Stimulated activated effector memory CD8-positive, alpha-beta T cell treated with anti-CD3 and anti-CD28 coated beads, Interleukin-12 subunit alpha, Interleukin-12 subunit beta, amount 100 ng/mL, for 72 hours (primary cell): ENCODE measurements around the gene PUSL1.

Experiments
- ATAC-seq: fragments of 150-1000 bp; cut with Tn5 transposase; 2 replicates; pipeline ENCODE4 v1.10.0; 2021
- DNase-seq, 2 donors: peaks; one replicate each; pipeline ENCODE4 v3.0.0; 2021 to 2022; ENCODE audit warnings: low spot score in 2 of 2
- H3K27ac Mint-ChIP-seq: one replicate; pipeline ENCODE4 v1.8.0; 2022; ENCODE audit warnings: mild to moderate bottlenecking, mixed read lengths
- H3K36me3 Mint-ChIP-seq: one replicate; pipeline ENCODE4 v1.8.0; 2022; ENCODE audit warnings: mild to moderate bottlenecking, mixed read lengths
- H3K4me1 Mint-ChIP-seq: one replicate; pipeline ENCODE4 v1.8.0; 2022; ENCODE audit warnings: mixed read lengths
- H3K4me3 Mint-ChIP-seq: one replicate; pipeline ENCODE4 v1.8.0; 2022; ENCODE audit warnings: mild to moderate bottlenecking, mixed read lengths
- H3K9me3 Mint-ChIP-seq: one replicate; pipeline ENCODE4 v1.8.0; 2022; ENCODE audit warnings: mixed read lengths

Gene PUSL1

DNA sequence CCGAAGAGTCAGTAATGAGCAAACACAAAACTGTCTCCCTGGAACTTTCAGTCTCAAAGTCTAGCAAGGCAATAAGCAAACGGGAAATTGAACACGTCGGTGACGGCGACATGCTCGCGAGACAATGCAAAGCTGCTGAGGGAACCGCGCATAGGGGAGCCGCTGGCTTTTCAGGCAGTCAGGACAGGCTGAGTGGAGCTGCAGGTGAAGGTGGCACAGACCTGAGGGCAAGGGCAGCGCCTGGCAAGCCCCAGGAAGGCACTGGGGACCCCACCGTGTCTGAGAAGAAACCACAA is 11.2 kb downstream of the PUSL1 start:
- H3K4me1 Mint-ChIP-seq, result peaks cover 27% of the 10 kb centered on the region
- ATAC-seq (no peak), DNase-seq (no peak)
- H3K4me3 Mint-ChIP-seq, result no peak overlapping the region
- peaks cover 63% of the 10 kb centered on the region for H3K36me3 Mint-ChIP-seq
- peak overlapping the region; percentile 78 for H3K27ac Mint-ChIP-seq
- H3K9me3 Mint-ChIP-seq, result no peaks in the 10 kb centered on the region

DNA sequence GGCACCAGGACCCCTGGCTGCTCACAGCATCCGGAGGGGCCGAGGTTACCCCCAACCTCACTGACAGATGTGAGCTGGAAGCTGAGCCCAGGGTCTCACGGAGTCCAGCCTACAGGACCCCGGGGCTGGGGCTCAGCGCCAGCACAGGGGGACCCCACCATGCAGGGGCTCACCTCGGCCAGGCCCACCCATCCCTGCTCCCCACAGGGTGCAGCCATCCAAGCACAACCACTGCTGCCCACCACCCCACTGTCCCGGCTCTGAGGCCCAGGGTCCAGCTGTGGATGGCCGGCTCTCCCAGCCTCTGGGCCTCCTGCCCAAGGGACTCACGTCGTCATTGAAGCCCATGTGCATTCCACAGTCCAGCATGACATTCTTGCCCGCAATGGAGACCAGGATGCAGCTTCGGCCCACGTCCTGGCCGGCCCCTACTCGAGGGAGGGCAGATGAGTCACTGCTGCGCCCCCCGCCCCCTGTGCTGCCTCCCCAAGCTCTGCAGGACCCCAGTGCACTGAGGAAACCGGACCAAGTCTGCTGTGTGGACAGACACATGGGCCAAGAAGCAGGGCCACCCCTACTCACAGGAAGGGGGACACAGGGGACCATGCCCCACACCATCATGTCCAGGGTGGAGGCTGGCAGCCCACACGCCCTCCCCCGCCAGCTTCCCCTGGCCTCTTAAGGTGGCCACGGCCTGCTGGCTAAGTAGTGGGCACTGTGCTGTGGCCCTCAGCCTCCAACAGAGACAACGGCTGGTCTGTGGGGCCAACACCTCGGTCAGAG is 12.5 kb downstream of the PUSL1 start:
- DNase-seq (no peak), ATAC-seq (no peak)
- no peak overlapping the region for H3K27ac Mint-ChIP-seq
- H3K9me3 Mint-ChIP-seq, result no peaks in the 10 kb centered on the region
- no peak overlapping the region for H3K4me3 Mint-ChIP-seq
- peaks cover 27% of the 10 kb centered on the region for H3K4me1 Mint-ChIP-seq
- peaks cover 52% of the 10 kb centered on the region for H3K36me3 Mint-ChIP-seq

DNA sequence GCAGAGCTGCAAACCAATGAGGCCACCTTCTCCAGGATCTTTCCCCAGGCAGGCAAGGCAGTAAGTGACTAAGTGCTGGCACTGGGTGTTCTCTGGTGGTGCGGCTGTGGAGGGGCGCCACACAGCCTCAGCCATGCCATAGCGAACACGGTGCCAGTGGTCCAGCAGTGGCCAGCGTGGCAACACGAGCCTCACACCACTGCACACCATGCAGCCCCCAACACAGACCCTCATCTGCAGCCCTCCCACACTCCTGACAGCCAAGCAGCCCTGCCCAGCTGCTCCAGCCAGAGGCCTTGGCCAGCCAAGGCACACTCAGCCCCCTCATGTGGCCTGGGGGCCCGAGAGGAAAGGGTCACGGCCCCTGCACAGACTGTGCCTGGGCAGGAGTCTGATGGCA is 13.1 kb downstream of the PUSL1 start:
- Mint-ChIP-seq H3K9me3 (no peaks in the 10 kb centered on the region), H3K27ac (no peak overlapping the region), H3K36me3 (peaks cover 46% of the 10 kb centered on the region), H3K4me1 (peaks cover 33% of the 10 kb centered on the region), H3K4me3 (no peak overlapping the region)
- no peak for DNase-seq
- ATAC-seq, result no peak

DNA sequence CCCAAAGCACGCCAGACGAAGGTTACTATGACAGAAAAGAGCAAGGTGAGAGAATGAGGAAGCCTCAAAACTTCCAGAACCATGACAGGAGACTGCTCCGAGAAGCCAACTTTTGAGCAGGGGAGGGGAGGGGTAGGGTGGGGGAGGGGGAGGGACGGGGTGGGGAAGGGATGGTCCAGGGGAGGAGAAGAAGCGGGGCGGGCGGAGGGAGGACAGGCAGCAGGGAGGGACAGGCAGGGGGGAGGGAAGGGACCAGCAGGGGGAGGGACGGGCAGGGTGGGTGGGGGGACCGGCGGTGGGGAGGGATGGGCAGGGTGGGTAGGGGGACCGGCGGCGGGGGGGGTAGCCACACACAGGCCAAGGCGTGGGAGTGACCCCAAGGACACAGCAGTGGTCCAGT is 14.0 kb downstream of the PUSL1 start:
- H3K36me3 Mint-ChIP-seq, result peaks cover 37% of the 10 kb centered on the region

DNA sequence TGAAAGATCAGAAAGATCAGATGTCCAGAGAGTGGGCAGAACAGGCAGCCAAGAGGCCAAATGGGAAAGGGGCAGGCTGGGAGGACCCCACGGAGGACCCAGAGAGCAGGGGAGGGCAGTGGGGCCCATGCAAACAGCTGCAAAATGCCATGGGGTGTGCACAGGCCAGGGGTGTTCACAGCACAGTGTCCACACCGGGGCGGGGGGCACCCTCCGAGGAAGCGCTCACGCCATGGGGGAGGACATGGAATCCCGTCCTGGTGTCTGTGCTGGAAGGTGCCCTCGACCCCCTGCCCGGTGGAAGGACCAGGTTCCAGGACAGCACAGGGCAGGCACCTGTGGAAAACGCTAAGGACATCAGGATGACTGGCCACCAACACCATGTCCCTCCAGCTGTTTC is 14.6 kb downstream of the PUSL1 start:
- H3K4me1 Mint-ChIP-seq, result peaks cover 33% of the 10 kb centered on the region
- peaks cover 31% of the 10 kb centered on the region for H3K36me3 Mint-ChIP-seq
- H3K27ac Mint-ChIP-seq, result no peak overlapping the region

More for the DNA sequence above, 14.0 kb downstream of the PUSL1 start:
- Mint-ChIP-seq H3K4me3 (peak overlapping the region; percentile 83), H3K27ac (peak overlapping the region; percentile 82), H3K4me1 (peaks cover 33% of the 10 kb centered on the region), H3K9me3 (no peaks in the 10 kb centered on the region)
- ATAC-seq, result no peak
- DNase-seq, result no peak

DNA sequence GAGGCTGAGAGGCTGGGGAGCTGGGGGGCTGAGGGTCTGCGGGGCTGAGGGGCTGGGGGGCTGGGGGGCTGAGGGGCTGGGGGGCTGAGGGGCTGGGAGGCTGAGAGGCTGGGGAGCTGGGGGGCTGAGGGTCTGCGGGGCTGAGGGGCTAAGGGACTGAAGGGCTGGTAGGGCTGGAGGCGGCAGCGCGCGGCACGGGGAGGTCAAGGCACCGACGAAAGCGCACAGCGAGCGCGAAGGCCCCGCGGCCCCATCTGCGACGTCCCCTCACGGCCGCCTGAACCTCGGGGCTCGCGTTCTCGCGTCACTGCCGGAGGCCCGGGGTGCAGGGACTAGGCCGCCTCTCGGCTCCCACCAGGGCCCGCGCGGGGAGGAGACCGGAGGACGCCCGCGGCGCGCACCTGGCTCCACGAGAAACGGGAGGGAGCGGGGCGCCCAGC is 15.7 kb downstream of the PUSL1 start:
- peaks cover 20% of the 10 kb centered on the region for H3K36me3 Mint-ChIP-seq
- ATAC-seq, result peak; percentile 50
- peaks cover 33% of the 10 kb centered on the region for H3K4me1 Mint-ChIP-seq
- peak overlapping the region; percentile 91 for H3K27ac Mint-ChIP-seq
- no peaks in the 10 kb centered on the region for H3K9me3 Mint-ChIP-seq
- peak overlapping the region; percentile 83 for H3K4me3 Mint-ChIP-seq
- no peak for DNase-seq

More for the DNA sequence above, 14.6 kb downstream of the PUSL1 start:
- DNase-seq (no peak), ATAC-seq (no peak)
- Mint-ChIP-seq H3K4me3 (peak overlapping the region; percentile 83), H3K9me3 (no peaks in the 10 kb centered on the region)

DNA sequence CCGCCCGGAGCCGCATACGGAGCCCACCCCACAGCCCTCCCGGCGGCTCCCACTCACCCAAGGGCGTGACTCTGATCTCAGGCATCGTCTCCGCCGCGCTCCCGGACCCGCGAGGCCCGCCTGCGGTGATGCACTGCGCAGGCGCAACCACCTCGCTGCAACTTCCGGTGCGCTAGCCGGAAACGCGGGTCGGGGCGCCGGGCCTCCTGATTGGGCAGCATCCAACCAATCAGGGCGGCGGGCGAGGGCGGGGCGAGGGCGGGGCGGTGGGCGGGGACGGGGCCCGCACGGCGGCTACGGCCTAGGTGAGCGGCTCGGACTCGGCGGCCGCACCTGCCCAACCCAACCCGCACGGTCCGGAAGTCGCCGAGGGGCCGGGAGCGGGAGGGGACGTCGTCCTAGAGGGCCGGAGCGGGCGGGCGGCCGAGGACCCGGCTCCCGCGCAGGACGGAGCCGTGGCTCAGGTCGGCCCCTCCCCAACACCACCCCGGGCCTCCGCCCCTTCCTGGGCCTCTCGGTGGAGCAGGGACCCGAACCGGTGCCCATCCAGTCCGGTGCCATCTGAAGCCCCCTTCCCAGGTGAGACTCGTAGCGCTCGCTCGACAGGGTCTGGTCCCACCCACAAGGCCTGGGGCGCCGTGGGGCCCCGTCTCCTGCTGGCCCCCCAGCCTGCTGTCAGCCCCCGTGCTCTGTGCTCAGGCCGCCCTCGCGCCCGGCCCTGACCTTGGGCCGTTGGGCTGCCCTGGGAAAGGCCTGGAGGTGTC is 16.3 kb downstream of the PUSL1 start, which contains the start of the genes CPTP and INTS11:
Gene CPTP (plus strand): TSS at position 279 of the 764 bp plus-strand sequence. CDS start 2,109 bp downstream, outside the sequence.
Gene INTS11 (minus strand): TSS at position 137 of the 764 bp plus-strand sequence. CDS start 52 bp downstream, at position 85.
- Mint-ChIP-seq H3K36me3 (peaks cover 14% of the 10 kb centered on the region), H3K4me3 (peak within 1 kb of the TSS; percentile 83), H3K4me1 (peaks cover 35% of the 10 kb centered on the region), H3K27ac (peak within 1 kb of the TSS; percentile 91), H3K9me3 (no peaks in the 10 kb centered on the region)
- DNase-seq (peak; percentile 93 to 96), ATAC-seq (peak; percentile 87)

DNA sequence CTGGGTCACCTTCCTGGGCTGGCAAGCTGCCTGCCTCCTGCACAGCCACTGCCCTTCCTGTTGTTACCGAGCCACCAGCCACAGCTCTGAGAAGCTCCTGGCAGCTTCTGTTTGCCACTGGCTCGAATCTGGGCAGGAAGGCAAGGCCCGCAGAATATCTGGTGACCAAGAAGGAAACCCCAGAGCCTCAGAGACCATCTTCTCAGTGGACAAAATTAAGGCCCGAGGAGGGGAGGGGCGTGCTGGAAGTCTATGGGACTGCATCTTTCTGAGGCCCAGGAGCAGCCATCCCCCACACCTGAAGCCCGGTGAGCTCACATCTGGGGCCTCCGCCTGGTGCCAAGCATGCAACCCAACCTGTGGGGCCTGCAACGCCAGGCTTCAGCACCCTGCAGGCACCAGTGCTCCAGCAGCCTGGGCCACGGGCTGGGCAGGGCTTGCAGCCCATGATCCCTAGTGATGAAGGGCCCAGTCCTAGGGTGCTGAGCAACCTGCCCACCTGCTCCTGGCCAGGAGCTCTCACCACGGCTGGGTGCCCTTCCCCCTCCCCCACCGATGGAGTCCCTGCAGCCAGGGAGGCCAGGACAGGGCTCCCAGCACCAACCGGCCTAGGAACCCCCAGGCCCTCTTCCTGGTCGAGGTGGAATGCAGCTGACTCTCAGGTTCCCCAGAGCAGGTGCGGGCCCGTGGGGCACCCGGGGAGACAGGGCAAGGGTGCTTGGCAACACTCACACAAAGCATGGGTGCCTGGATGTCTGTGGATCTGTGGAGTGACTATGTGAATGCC is 17.1 kb downstream of the PUSL1 start:
- Mint-ChIP-seq H3K4me1 (peaks cover 39% of the 10 kb centered on the region), H3K27ac (peak overlapping the region; percentile 91), H3K9me3 (no peaks in the 10 kb centered on the region), H3K4me3 (peak overlapping the region; percentile 83), H3K36me3 (peaks cover 7% of the 10 kb centered on the region)
- ATAC-seq (no peak), DNase-seq (no peak)

DNA sequence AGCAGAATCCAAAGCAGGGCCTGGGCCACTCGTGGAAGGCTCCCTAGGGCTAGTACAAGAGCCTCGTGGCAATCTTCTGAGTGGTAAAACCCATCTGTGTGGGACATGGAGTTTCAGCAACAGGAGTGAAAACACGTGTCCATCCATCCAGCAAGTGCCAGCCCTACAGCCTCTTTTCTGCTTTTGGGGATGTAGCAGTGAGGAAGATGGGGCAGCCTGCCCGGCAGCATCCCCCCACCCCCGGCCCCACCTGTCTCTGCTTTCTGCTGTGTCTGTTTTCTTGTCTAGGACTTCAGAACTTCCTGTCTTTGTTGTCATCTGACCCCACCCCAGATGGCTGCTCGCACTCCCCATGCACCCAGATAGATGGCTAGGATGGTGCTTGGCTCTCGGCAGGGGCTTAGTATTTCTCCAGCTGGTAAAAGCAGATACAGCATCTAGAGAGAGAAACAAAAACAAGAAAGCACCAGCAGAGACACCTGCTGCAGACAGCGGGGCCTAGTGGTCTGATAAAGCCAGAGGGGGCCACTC is 17.7 kb downstream of the PUSL1 start:
- H3K4me1 Mint-ChIP-seq, result peaks cover 39% of the 10 kb centered on the region
- ATAC-seq (no peak), DNase-seq (no peak)
- H3K4me3 Mint-ChIP-seq, result peak overlapping the region; percentile 83
- peaks cover 6% of the 10 kb centered on the region for H3K36me3 Mint-ChIP-seq
- H3K9me3 Mint-ChIP-seq, result no peaks in the 10 kb centered on the region
- H3K27ac Mint-ChIP-seq, result peak overlapping the region; percentile 91

DNA sequence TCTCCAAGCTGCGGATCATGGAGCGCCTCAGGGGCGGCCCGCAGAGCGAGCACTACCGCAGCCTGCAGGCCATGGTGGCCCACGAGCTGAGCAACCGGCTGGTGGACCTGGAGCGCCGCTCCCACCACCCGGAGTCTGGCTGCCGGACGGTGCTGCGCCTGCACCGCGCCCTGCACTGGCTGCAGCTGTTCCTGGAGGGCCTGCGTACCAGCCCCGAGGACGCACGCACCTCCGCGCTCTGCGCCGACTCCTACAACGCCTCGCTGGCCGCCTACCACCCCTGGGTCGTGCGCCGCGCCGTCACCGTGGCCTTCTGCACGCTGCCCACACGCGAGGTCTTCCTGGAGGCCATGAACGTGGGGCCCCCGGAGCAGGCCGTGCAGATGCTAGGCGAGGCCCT is 18.9 kb downstream of the PUSL1 start:
- Mint-ChIP-seq H3K36me3 (peaks cover 6% of the 10 kb centered on the region), H3K9me3 (no peaks in the 10 kb centered on the region), H3K4me3 (no peak overlapping the region), H3K4me1 (peaks cover 34% of the 10 kb centered on the region), H3K27ac (no peak overlapping the region)
- ATAC-seq (no peak), DNase-seq (no peak)

DNA sequence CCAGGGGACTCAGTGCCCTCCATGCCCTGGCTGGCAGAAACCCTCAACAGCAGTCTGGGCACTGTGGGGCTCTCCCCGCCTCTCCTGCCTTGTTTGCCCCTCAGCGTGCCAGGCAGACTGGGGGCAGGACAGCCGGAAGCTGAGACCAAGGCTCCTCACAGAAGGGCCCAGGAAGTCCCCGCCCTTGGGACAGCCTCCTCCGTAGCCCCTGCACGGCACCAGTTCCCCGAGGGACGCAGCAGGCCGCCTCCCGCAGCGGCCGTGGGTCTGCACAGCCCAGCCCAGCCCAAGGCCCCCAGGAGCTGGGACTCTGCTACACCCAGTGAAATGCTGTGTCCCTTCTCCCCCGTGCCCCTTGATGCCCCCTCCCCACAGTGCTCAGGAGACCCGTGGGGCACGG is 19.9 kb downstream of the PUSL1 start:
- peaks cover 6% of the 10 kb centered on the region for H3K36me3 Mint-ChIP-seq
- peaks cover 24% of the 10 kb centered on the region for H3K4me1 Mint-ChIP-seq

DNA sequence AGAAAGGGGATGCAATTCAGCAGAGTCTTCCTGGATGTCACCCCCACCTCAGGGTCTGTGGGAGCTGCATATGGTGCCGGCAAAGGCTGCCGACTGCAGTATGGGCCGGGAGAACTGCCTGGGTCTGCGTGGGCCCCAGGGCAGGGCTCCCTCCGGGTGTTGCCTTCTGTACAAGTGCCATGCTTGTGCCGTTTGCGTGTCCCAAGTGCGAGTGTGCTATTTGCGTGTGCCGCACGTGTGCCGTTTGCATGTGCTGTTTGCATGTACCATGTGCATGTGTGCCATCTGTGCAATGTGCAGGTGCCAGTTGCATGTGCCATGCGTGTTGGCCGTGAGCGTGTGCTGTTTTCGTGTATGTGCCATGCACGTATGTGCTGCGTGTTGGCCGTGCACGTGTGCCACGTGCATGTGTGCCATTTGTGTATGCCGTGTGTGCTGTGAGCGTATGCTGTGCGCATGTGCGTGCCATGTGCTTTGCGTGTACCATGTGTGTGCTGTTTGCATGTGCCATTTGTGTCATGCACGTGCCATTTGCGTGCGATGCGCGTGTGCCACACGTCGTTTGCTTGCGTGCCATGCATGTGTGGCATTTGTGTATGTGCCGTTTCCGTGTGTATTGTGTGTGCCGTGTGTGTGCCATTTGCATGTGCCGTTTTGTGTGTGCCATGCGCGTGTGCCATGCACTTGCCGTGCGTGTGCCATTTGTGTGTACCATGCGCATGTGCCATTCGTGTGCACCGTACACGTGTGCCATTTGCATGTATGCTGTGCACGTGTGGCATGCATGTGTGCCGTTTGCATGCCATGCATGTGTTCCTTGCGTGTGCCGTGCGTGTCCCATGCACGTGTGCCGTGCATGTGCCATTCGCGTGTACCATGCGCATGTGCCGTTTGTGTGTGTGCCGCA is 21.2 kb downstream of the PUSL1 start:
- H3K27ac Mint-ChIP-seq, result no peak overlapping the region
- H3K36me3 Mint-ChIP-seq, result peaks cover 2% of the 10 kb centered on the region
- DNase-seq (no peak), ATAC-seq (no peak)
- H3K4me1 Mint-ChIP-seq, result peaks cover 18% of the 10 kb centered on the region
- no peaks in the 10 kb centered on the region for H3K9me3 Mint-ChIP-seq
- no peak overlapping the region for H3K4me3 Mint-ChIP-seq

More for the DNA sequence above, 19.9 kb downstream of the PUSL1 start:
- no peak for ATAC-seq
- no peak overlapping the region for H3K27ac Mint-ChIP-seq
- no peaks in the 10 kb centered on the region for H3K9me3 Mint-ChIP-seq
- no peak for DNase-seq
- H3K4me3 Mint-ChIP-seq, result no peak overlapping the region

DNA sequence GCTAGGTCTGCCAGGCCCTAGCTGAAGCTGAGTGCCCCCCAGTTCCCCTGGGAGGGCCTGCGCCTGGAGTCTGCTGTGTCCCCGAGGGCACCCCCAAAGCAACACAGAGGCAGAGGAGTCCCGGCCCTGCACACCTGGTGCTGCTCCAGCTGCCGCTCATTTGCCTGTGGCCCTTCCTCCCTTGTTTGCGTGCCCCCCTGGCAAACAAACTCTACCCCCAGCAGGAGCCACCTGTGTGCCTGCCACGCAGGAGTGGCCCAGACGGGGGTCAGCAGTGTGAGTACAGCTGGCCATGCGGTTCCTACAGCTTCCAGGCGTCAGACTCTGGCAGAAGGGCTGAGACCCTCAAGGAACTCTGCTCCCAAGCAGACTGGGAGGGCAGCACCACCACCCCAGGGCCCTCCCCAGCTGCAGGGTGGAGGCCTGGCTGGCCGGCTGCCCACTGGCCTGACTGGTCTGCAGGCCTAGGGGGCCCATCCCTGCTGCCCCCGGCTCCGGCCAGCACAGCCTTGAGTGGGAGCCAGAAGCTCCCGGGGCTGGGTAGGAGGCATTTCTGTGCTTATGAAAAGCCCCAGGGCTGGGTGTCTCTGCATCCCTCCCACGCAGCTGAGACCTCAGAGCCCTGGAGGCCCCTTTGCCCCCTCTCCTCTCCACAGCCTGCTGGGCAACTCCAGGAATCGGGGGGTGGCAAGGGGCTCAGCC is 22.1 kb downstream of the PUSL1 start:
- Mint-ChIP-seq H3K9me3 (no peaks in the 10 kb centered on the region), H3K27ac (no peak overlapping the region)
- DNase-seq, result no peak

More for the DNA sequence above, 22.1 kb downstream of the PUSL1 start:
- Mint-ChIP-seq H3K4me1 (peaks cover 15% of the 10 kb centered on the region), H3K4me3 (no peak overlapping the region), H3K36me3 (no peaks in the 10 kb centered on the region)
- ATAC-seq, result no peak
